Heart left ventricle (tissue), 16 donors: Measurements from ENCODE around the gene KRTAP10-5. TPM values are rescaled to one million over a fixed set of nuclear protein-coding genes. Genes with fewer than 3 reads are reported as not detected.
"Not testable (repeated sequence)": the region's sequence is repeated elsewhere in the genome, so short reads cannot be mapped to it uniquely, and the experiment has no call there.

Experiments
- ATAC-seq, 4 donors: fragments of 200-7000 bp; cut with Tn5 transposase; one replicate each; pipeline ENCODE4 v1.9.1; 2020 to 2022; ENCODE audit warnings: moderate library complexity in 4 of 4, mild to moderate bottlenecking in 3 of 4, moderate number of reproducible peaks in 1 of 4
- DNase-seq, 5 donors: peaks; one replicate each; pipeline ENCODE4 v3.0.0-alpha.2; 2020
- H3K27ac ChIP-seq, 12 donors: fragments of 200-600 bp; sonication (generic) in 4 of 12; one replicate each; pipeline versions ENCODE4 v1.5.0 to v1.8.0; 2016 to 2022; ENCODE audit warnings: mild to moderate bottlenecking in 2 of 12
- H3K27me3 ChIP-seq, 9 donors: fragments of 200-600 bp; sonication (generic) in 2 of 9; one replicate each; pipeline versions ENCODE4 v1.5.1 to v1.8.0; 2016 to 2022; ENCODE audit warnings: mild to moderate bottlenecking in 3 of 9
- H3K36me3 ChIP-seq, 9 donors: fragments of 200-600 bp; sonication (generic) in 2 of 9; one replicate each; pipeline versions ENCODE4 v1.5.0 to v1.8.0; 2018 to 2022; ENCODE audit warnings: mild to moderate bottlenecking in 2 of 9
- H3K4me1 ChIP-seq, 12 donors: fragments of 200-600 bp; sonication (generic) in 4 of 12; one replicate each; pipeline versions ENCODE4 v1.5.0 to v1.8.0; 2016 to 2022; ENCODE audit warnings: mild to moderate bottlenecking in 3 of 12
- H3K4me3 ChIP-seq, 12 donors: fragments of 200-600 bp; sonication (generic) in 4 of 12; one replicate each; pipeline versions ENCODE4 v1.5.0 to v1.8.0; 2017 to 2022; ENCODE audit warnings: mild to moderate bottlenecking in 9 of 12, moderate library complexity in 4 of 12
- H3K9me3 ChIP-seq, 12 donors: fragments of 200-600 bp; sonication (generic) in 4 of 12; one replicate each; pipeline versions ENCODE4 v1.5.0 to v1.8.0; 2016 to 2022; ENCODE audit warnings: mild to moderate bottlenecking in 1 of 12
- CTCF ChIP-seq, 12 donors: fragments of 200-600 bp; sonication (generic) in 4 of 12; IDR thresholded peaks; one replicate each; pipeline versions ENCODE4 v1.5.0 to v1.8.0; 2018 to 2022; ENCODE audit warnings: antibody characterized with exemption in 12 of 12, mild to moderate bottlenecking in 5 of 12
- POLR2A ChIP-seq, 2 donors: fragments of 450-650 bp; IDR thresholded peaks; one replicate each; pipeline ENCODE4 v1.6.1; 2017; ENCODE audit warnings: antibody characterized with exemption in 2 of 2, mild to moderate bottlenecking in 2 of 2, moderate library complexity in 2 of 2
- WGBS, 4 donors: extraction: QIAGEN DNeasy Blood & Tissue Kit in 2 of 4; methylation state at CpG; one replicate each; pipeline versions ENCODE4 v1.1.5 to v1.1.7; 2013 to 2018; 5-methylcytosine and 5-hydroxymethylcytosine counted together
- intact Hi-C, 10 donors: fragments of 100-400 bp; cut with DNase I; formaldehyde crosslinking; loops; one replicate each; pipeline versions ENCODE4 v1.11.1 to v1.14.2; 2022
- polyA plus RNA-seq, 2 donors: library from polyadenylated mRNA; stranded (reverse); fragments of 200-250 nt; gene quantifications; one replicate each; pipeline ENCODE4 v1.2.3, GENCODE V29; 2013
- total RNA-seq, 9 donors: library from RNA; depleted of rRNA in 2 of 9; stranded (reverse); fragments of >200 nt in 2 of 9; fragmentation: NEBNext Ultra II Directional in 3 of 9; extraction: Animal tissue kit (Norgen Biotek cat#: 25700) in 3 of 9; gene quantifications; one replicate each; pipeline versions ENCODE4 v1.1.0 to v1.2.4, GENCODE V29; 2016 to 2023
- donor health status: ischemic (EF 13 %, LVEDD 7.1; RV severe dilation, severe dysfunction).
- donor health status: healthy with polysubstance abuse.
- donor health status: DM: no; HTN: yes; CAD: no.
- donor health status: DM: no; HTN: no; CAD: no.
- donor health status: ischemic (EF 25% LVEDD 6.9; RV normal size, moderate dysfunction).
- donor health status: ischemic (EF 25% LVEDD 5.7; RV mildly dilated, moderate dysfunction).
- donor health status: healthy.
- donor health status: DM: yes; HTN: yes; CAD: no.
- donor health status: ischemic (EF 35%, LVEDD 5.7; RV mildly dilated, moderate dysfunction).
- donor health status: nonischemic (EF 11% LVEDD 7.7; RV severe dilation, severe dysfunction).
- donor health status: DM: yes; HTN: yes; CAD: no.
- donor health status: PGD.
- donor health status: ischemic (EF 29% LVEDD 5.4; RV normal size, mild dysfunction).
- donor health status: nonischemic (EF 23%, LVEDD 6.1; RV moderate dilation, normal function).

The KRTAP10-5 gene
- total and polyA plus RNA-seq, 11 donors = not detected

- Histone ChIP-seq H3K27me3 (peaks cover 0 to 56% (median 10%) of the 10 kb centered on the region in 9 donors), H3K4me3 (no peak overlapping the region), H3K4me1 (no peaks in the 10 kb centered on the region), H3K27ac (no peak overlapping the region), H3K36me3 (no peaks in the 10 kb centered on the region), H3K9me3 (peaks cover 0 to 9% (median 0%) of the 10 kb centered on the region in 12 donors)
- no peak for TF ChIP-seq POLR2A (IDR thresholded peaks at IDR 0.05)
- TF ChIP-seq CTCF (IDR thresholded peaks at IDR 0.05) = no peak
- 86 to 95% (median 90%) methylated on average over 5 to 6 of the region's 6 CpGs for WGBS, 4 donors
- peak in 2 of 5 donors; percentile 8 to 15 for DNase-seq
- ATAC-seq = no peak
- intact Hi-C loops = no loop called here
Measured at GRCh38 chr21:44552136-44552535, 28.3 kb downstream of the KRTAP10-5 start.

DNA sequence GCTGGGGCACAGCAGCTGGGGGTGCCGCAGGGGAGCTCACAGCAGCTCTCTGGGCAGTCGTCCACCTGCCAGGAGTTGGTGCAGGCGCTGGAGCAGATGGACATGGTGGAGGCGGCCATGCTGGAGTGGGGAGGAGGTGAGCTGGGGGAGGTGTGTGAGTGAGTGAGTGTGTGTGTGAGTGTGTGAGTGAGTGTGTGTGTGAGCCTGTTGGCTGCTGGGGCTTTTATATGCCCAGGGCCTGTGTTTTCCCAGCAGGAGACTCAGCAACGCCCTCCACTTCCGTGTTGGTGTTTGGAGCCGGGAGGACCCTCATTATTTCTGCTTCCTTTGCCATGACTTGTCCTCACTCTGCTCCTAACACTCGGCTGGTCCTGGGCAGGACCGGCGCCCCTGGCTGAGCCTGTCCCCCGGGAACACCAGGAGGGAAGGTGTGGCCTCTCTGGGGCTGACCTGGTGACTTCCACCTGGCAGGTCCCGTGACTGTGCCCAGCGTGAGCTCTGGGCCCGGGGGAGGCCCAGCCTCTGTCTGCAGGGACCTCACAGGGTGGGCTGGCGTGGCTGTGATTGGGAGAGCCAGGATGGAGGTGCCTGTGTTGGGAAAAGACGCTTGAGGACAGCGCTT lies 29.0 kb downstream of the KRTAP10-5 start, which contains the start of gene KRTAP10-2:
TSS of gene KRTAP10-2 (minus strand) at position 166 of the 622 bp plus-strand sequence. CDS start at position 119, 47 bp downstream.
- no peak for TF ChIP-seq CTCF (IDR thresholded peaks at IDR 0.05)
- no peak for TF ChIP-seq POLR2A (IDR thresholded peaks at IDR 0.05)
- intact Hi-C loops = no loop called here
- Histone ChIP-seq H3K36me3 (no peaks in the 10 kb centered on the region), H3K4me1 (no peaks in the 10 kb centered on the region), H3K9me3 (peaks cover 0 to 16% (median under 1%) of the 10 kb centered on the region in 12 donors), H3K27ac (no peak within 1 kb of the TSS), H3K4me3 (no peak within 1 kb of the TSS), H3K27me3 (peaks cover 0 to 51% (median 8%) of the 10 kb centered on the region in 9 donors)
- ATAC-seq (no peak), DNase-seq (peak in 2 of 5 donors; percentile 6 to 20)
- 54 to 82% (median 63%) methylated on average over 17 of the region's 17 CpGs for WGBS, 4 donors

DNA sequence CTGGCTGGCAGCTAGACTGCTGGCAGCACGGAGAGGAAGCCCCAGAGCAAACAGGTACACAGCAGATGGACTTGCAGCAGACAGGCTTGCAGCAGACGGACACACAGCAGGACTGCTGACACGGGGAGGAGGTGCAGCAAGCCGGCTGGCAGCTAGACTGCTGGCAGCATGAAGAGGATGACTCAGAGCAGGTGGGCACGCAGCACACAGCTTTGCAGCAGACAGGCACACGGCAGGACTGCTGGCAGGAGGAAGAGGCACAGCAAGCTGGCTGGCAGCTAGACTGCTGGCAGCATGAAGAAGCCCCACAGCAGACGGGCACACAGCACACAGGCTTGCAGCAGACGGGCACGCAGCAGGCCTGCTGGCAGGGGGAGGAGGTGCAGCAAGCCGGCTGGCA lies 29.6 kb downstream of the KRTAP10-5 start:
- no peaks in the 10 kb centered on the region for H3K36me3 ChIP-seq
- 68 to 80% (median 73%) methylated on average over 4 to 10 of the region's 10 CpGs for WGBS, 4 donors
- ATAC-seq (no peak), DNase-seq (peak in 2 of 5 donors; percentile 9 to 19)
- no peak for TF ChIP-seq POLR2A (IDR thresholded peaks at IDR 0.05)
- no peak for TF ChIP-seq CTCF (IDR thresholded peaks at IDR 0.05)
- H3K4me3 ChIP-seq = no peak overlapping the region
- peaks cover 0 to 45% (median 5%) of the 10 kb centered on the region in 9 donors for H3K27me3 ChIP-seq
- no peaks in the 10 kb centered on the region for H3K4me1 ChIP-seq
- intact Hi-C loops = no loop called here
- H3K27ac ChIP-seq = no peak overlapping the region
- H3K9me3 ChIP-seq = peaks cover 0 to 22% (median 3%) of the 10 kb centered on the region in 12 donors

- H3K4me3 ChIP-seq, H3K27ac ChIP-seq, intact Hi-C loops, H3K4me1 ChIP-seq, H3K36me3 ChIP-seq, ATAC-seq: not testable (repeated sequence)
- DNase-seq = peak in 2 of 5 donors; percentile 13 to 60
- 58 to 73% (median 60%) methylated on average over 12 to 17 of the region's 17 CpGs for WGBS, 4 donors
- H3K9me3 ChIP-seq = peaks cover 0 to 24% (median 3%) of the 10 kb centered on the region in 12 donors
- H3K27me3 ChIP-seq = peaks cover 0 to 44% (median 3%) of the 10 kb centered on the region in 9 donors
Measured at GRCh38 chr21:44550285-44550684, 30.1 kb downstream of the KRTAP10-5 start.
